Esophagus squamous epithelium (tissue), 4 donors: Measurements from ENCODE around the gene AKIRIN2.

Experiments
- CTCF ChIP-seq, 6 experiments: fragments of 450-650 bp in 4 of 6; fragments of 200-600 bp in 2 of 6; sonication (generic) in 2 of 6; IDR thresholded peaks; one replicate each; pipeline ENCODE4 v1.5.1; 2016 to 2019; ENCODE audit warnings: antibody characterized with exemption in 6 of 6, mild to moderate bottlenecking in 4 of 6, moderate library complexity in 4 of 6
- POLR2A ChIP-seq, 4 donors: fragments of 450-650 bp; IDR thresholded peaks; one replicate each; pipeline ENCODE4 v1.6.1; 2017; ENCODE audit warnings: antibody characterized with exemption in 4 of 4, mild to moderate bottlenecking in 4 of 4, moderate library complexity in 3 of 4

DNA sequence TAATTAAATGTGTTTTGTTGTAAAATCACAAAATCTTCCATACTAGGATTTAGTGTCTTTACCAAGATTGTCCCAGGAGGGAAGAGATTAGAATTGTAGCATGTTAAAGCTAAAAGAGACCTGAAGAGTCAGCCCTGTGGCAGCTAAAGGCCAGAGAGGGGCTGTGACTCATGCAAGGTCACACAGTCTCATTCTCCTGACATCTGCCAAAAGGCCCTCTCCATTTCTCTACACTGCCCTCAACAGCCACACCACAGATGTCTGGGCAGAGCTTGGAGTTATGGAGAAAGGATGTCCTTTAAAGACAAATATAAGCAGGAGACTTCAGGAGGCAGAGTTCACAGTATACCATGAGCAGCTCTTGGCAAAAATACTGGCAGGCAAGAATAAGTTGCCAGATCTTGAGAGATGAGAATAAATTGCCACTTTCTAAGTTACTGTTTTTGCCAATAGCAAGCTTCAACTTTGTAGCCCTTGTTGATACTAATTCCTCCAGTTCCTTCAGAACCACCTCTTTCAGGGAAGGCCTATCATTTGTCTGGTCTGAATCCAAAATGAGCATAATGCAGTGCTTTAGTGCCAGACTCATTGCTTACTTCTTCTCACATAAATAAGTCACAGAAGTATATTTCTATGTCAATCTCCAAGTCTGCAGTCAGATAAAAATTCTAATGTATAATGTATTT lies 41.7 kb downstream of the AKIRIN2 start:
- TF ChIP-seq CTCF (IDR thresholded peaks at IDR 0.05): no peak
- no peak for TF ChIP-seq POLR2A (IDR thresholded peaks at IDR 0.05)
